ENCODE results near the gene TBC1D2B.

The TBC1D2B gene

DNA sequence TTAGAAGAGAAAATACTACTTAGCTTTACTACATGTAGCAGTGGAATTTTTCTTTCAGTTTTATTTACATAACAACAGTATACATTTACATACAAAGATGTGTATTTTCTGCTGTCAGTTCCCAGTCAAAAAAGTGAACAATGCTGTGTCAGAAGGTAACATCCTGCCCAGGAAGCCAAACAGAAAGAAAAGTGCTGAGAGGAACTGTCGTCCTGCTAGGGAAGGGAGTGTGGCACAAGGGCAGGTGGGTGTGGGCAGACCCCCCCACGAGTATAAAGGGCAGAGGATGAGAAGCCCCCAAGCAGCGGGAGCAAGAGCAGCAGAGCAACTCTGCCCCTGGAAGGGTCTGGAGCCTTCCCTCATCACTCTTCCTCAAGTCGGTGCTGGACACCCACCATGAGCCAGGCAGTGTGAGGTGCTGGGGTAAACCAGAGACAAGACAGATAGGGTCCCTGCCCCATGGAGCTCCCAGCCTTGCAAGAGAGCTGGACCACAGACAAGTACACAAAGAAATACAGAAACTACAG is 39.7 kb downstream of the TBC1D2B start:
- TF ChIP-seq, protein P1, sequence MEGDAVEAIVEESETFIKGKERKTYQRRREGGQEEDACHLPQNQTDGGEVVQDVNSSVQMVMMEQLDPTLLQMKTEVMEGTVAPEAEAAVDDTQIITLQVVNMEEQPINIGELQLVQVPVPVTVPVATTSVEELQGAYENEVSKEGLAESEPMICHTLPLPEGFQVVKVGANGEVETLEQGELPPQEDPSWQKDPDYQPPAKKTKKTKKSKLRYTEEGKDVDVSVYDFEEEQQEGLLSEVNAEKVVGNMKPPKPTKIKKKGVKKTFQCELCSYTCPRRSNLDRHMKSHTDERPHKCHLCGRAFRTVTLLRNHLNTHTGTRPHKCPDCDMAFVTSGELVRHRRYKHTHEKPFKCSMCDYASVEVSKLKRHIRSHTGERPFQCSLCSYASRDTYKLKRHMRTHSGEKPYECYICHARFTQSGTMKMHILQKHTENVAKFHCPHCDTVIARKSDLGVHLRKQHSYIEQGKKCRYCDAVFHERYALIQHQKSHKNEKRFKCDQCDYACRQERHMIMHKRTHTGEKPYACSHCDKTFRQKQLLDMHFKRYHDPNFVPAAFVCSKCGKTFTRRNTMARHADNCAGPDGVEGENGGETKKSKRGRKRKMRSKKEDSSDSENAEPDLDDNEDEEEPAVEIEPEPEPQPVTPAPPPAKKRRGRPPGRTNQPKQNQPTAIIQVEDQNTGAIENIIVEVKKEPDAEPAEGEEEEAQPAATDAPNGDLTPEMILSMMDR (IDR thresholded peaks at IDR 0.05; ENCODE audit: low read depth, low read length, missing control alignments) = no peak
- no peak for DNase-seq
- in situ Hi-C loops (cut with HindIII; ENCODE audit: low pct_ligation_motif_present, low sequenced_read_pairs) = no loop called here
- Histone ChIP-seq H3K4me3 (ENCODE audit: low read depth, low read length) (no peak overlapping the region), H3K36me3 (replicated peaks) (peaks cover 24% of the 10 kb centered on the region), H3K27ac (no peak overlapping the region), H3K27me3 (replicated peaks) (no peaks in the 10 kb centered on the region)

DNA sequence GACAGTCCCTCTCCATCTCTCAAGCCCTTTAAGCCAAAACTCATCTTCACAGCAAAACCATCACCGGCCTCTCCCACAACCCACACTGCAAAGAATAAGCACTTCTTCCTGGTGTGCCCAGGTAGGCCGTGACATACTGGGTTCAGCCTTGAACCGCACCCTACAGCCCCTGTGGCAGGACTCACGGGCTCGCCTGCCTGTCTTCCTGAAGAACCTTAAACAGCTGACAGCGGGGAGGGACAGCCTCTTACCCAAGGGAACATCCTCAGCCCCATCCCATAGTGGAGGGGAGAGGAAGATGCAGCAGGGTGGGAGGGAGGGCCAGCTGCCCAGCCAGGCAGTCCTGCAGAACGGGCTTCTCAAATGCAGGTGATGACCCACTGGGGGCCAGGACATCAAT is 40.2 kb downstream of the TBC1D2B start:
- Histone ChIP-seq H3K4me3 (ENCODE audit: low read depth, low read length) (no peak overlapping the region), H3K27me3 (replicated peaks) (no peaks in the 10 kb centered on the region), H3K27ac (no peak overlapping the region), H3K36me3 (replicated peaks) (peaks cover 19% of the 10 kb centered on the region)
- no peak for DNase-seq
- TF ChIP-seq, protein P1 (IDR thresholded peaks at IDR 0.05; ENCODE audit: low read depth, low read length, missing control alignments) = no peak
- in situ Hi-C loops (cut with HindIII; ENCODE audit: low pct_ligation_motif_present, low sequenced_read_pairs) = no loop called here

DNA sequence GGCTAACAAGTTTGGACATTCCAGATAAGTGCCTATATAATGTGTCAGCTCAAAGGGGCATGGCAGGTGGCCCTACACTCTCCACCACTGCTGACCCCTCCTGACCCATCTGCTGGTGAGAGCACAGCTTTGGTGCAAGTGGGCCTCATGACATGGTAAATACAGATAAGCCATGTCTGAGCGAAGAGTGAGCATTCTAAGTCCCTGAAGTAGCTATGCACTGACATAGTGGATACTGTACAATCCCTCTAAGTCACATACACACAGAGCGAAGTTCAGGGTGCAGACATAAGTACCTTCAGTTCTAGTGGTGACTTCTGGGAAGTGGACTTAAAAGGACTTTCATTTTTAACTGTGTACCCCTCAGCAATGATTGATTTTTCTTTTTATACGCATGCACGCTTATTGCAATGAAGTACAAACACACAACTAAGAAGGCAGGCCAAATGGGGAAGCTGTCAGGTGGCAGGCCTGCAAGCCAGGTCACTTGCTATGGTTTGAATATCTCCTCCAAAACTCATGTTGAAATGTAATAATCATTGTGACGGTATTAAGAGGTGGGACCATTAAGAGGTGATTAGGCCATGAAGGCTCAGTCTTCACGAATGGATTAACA is 41.5 kb downstream of the TBC1D2B start:
- TF ChIP-seq, protein P1 (IDR thresholded peaks at IDR 0.05; ENCODE audit: low read depth, low read length, missing control alignments) = no peak
- no peak overlapping the region for H3K27ac ChIP-seq
- no peak overlapping the region for H3K4me3 ChIP-seq (ENCODE audit: low read depth, low read length)
- no peak for DNase-seq
- peaks cover 17% of the 10 kb centered on the region for H3K36me3 ChIP-seq (replicated peaks)
- H3K27me3 ChIP-seq (replicated peaks) = no peaks in the 10 kb centered on the region
- in situ Hi-C loops (cut with HindIII; ENCODE audit: low pct_ligation_motif_present, low sequenced_read_pairs) = no loop called here

DNA sequence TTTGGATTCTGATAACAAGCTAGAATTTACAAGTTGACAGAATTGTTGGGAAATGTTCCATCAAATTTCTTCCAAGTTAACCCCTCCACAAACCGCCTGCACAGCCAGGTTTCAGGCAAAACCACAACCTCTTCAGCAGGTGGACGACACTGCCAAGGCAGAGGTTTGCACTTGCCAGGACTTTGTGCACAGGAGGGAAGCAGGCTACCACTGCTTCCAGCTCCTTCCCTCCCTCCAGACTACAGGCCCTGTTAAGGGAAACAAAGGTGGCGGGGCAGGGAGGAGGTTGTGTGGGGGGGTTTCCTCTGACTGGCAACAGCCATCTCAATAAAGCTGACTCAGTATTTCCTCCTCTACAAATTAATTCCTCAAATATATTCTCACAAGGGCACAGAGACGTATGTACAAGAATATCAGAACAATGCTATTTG is 42.2 kb downstream of the TBC1D2B start:
- TF ChIP-seq, protein P1 (IDR thresholded peaks at IDR 0.05; ENCODE audit: low read depth, low read length, missing control alignments) = no peak
- H3K36me3 ChIP-seq (replicated peaks) = peaks cover 17% of the 10 kb centered on the region
- no peak overlapping the region for H3K27ac ChIP-seq
- DNase-seq = no peak
- in situ Hi-C loops (cut with HindIII; ENCODE audit: low pct_ligation_motif_present, low sequenced_read_pairs) = no loop called here
- no peak overlapping the region for H3K4me3 ChIP-seq (ENCODE audit: low read depth, low read length)
- no peaks in the 10 kb centered on the region for H3K27me3 ChIP-seq (replicated peaks)

DNA sequence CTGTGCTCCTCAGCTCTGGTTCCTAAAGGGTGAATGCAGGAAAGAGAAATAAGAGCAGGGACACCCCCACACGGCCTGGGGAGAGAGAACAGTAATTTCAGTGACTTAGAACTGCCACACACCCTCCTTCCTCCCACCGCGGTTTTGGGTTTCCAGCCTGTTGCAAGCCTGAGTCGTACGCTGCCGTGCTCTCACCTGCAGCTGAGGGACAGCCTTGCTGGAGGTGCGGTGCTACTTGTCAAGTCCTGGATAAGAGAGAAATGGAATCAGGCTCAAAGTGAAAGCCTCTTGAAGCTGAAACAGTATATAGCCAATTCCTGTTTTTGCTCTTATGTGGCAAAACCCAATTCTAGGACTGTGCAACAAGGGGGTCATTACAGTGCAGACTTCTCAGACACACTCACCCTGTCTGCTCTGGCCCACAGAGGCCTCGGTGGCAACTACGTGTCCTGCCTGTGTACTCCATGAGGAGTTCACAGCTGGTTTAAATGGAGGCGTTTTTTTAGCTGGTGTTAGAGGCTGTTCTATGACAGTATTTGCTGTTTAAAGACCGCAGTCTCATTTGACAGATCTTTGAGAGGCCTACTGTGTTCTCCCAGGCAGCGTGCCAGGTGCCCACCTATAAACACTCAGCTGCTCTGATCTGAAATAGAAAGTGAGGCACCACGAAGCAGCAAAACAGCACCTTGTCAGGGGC is 42.9 kb downstream of the TBC1D2B start:
- Histone ChIP-seq H3K4me3 (ENCODE audit: low read depth, low read length) (no peak overlapping the region), H3K27ac (no peak overlapping the region), H3K27me3 (replicated peaks) (no peaks in the 10 kb centered on the region), H3K36me3 (replicated peaks) (peaks cover 16% of the 10 kb centered on the region)
- in situ Hi-C loops (cut with HindIII; ENCODE audit: low pct_ligation_motif_present, low sequenced_read_pairs) = no loop called here
- no peak for DNase-seq
- TF ChIP-seq, protein P1 (IDR thresholded peaks at IDR 0.05; ENCODE audit: low read depth, low read length, missing control alignments) = no peak

All from brain microvascular endothelial cell (primary cell).